C4-2B (cell line): ENCODE data around the gene MSH2.
"Not testable (repeated sequence)": the region's sequence is repeated elsewhere in the genome, so short reads cannot be mapped to it uniquely, and the experiment has no call there.

Experiments
- CTCF ChIP-seq: fragments of 450-650 bp; conservative IDR thresholded peaks from 2 replicates; pipeline ENCODE4 v1.5.1; 2017; ENCODE audit warnings: mild to moderate bottlenecking
- ZFX ChIP-seq: fragments of 450-650 bp; IDR thresholded peaks from 2 replicates; pipeline ENCODE4 v1.6.1; 2017

- not testable (repeated sequence) for TF ChIP-seq CTCF, ZFX
Observed at GRCh38 chr2:47406649-47407330, 3.8 kb downstream of the MSH2 start.
